ENCODE data around the gene NCLN. TPM values are rescaled to one million over a fixed set of nuclear protein-coding genes. Genes with fewer than 3 reads are reported as not detected.

Gene NCLN
- total RNA-seq, 1 donor from 2014 or later, result 12.2 TPM

GRCh38 chr19:3210347-3211017 is 24.8 kb downstream of the NCLN start:
- H4K20me1 ChIP-seq (ENCODE audit: low read depth), result peaks cover 11% of the 10 kb centered on the region
- no peak overlapping the region for H3K4me3 Mint-ChIP-seq

GRCh38 chr19:3211191-3211590 is 25.5 kb downstream of the NCLN start:
- no peak overlapping the region for H3K4me3 ChIP-seq
- no peak for TF ChIP-seq CTCF (IDR thresholded peaks at IDR 0.05)
- no peak for TF ChIP-seq EZH2phosphoT487 (IDR thresholded peaks at IDR 0.05)
- no peak for TF ChIP-seq EZH2 (IDR thresholded peaks at IDR 0.05)
- H3K4me1 Mint-ChIP-seq, result no peaks in the 10 kb centered on the region
- no peaks in the 10 kb centered on the region for H3K79me2 ChIP-seq (ENCODE audit: low read depth)
- peaks cover 11% of the 10 kb centered on the region for H4K20me1 ChIP-seq (ENCODE audit: low read depth)
- no peaks in the 10 kb centered on the region for H3K9me3 ChIP-seq (ENCODE audit: low read depth)
- no peaks in the 10 kb centered on the region for H3K27me3 ChIP-seq
- no peak overlapping the region for H2AFZ ChIP-seq (replicated peaks)
- no peaks in the 10 kb centered on the region for H3K36me3 ChIP-seq
- no peak overlapping the region for H3K27ac Mint-ChIP-seq
- peaks cover 4% of the 10 kb centered on the region for H3K27me3 Mint-ChIP-seq (ENCODE audit: insufficient read depth, low read depth)
- no peaks in the 10 kb centered on the region for H3F3A ChIP-seq (ENCODE audit: low read depth)
- H3K4me3 Mint-ChIP-seq, result no peak overlapping the region
- H3K9ac ChIP-seq, result no peak overlapping the region
- peaks cover 4% of the 10 kb centered on the region for H3K36me3 Mint-ChIP-seq
- DNase-seq (ENCODE audit: low spot score), result no peak
- H3K4me1 ChIP-seq, result no peaks in the 10 kb centered on the region
- H3K27ac ChIP-seq, result no peak overlapping the region
- H3K4me2 ChIP-seq, result no peak overlapping the region
- H3K9me3 Mint-ChIP-seq, result no peaks in the 10 kb centered on the region

More at GRCh38 chr19:3210347-3211017, 24.8 kb downstream of the NCLN start:
- Histone ChIP-seq H3K4me1 (no peaks in the 10 kb centered on the region), H3K9ac (no peak overlapping the region), H3K79me2 (ENCODE audit: low read depth) (no peaks in the 10 kb centered on the region), H3K27me3 (no peaks in the 10 kb centered on the region), H3K9me3 (ENCODE audit: low read depth) (no peaks in the 10 kb centered on the region), H3K4me3 (no peak overlapping the region), H3K27ac (no peak overlapping the region), H2AFZ (replicated peaks) (no peak overlapping the region), H3F3A (ENCODE audit: low read depth) (no peaks in the 10 kb centered on the region), H3K4me2 (no peak overlapping the region), H3K36me3 (no peaks in the 10 kb centered on the region)
- Mint-ChIP-seq H3K27me3 (ENCODE audit: insufficient read depth, low read depth) (peaks cover 4% of the 10 kb centered on the region), H3K4me1 (no peaks in the 10 kb centered on the region), H3K9me3 (no peaks in the 10 kb centered on the region), H3K36me3 (peaks cover 4% of the 10 kb centered on the region), H3K27ac (no peak overlapping the region)
- DNase-seq (ENCODE audit: low spot score), result peak; percentile 61
- TF ChIP-seq EZH2 (IDR thresholded peaks at IDR 0.05) (no peak), EZH2phosphoT487 (IDR thresholded peaks at IDR 0.05) (no peak), CTCF (IDR thresholded peaks at IDR 0.05) (peak; percentile 61)

GRCh38 chr19:3213159-3213558 is 27.4 kb downstream of the NCLN start:
- Mint-ChIP-seq H3K36me3 (peaks cover 4% of the 10 kb centered on the region), H3K4me1 (no peaks in the 10 kb centered on the region), H3K4me3 (no peak overlapping the region), H3K9me3 (no peaks in the 10 kb centered on the region), H3K27ac (no peak overlapping the region), H3K27me3 (ENCODE audit: insufficient read depth, low read depth) (peaks cover 6% of the 10 kb centered on the region)
- Histone ChIP-seq H4K20me1 (ENCODE audit: low read depth) (peaks cover 11% of the 10 kb centered on the region), H3K27ac (no peak overlapping the region), H3K27me3 (no peaks in the 10 kb centered on the region), H3K4me3 (no peak overlapping the region), H3K36me3 (no peaks in the 10 kb centered on the region), H2AFZ (replicated peaks) (no peak overlapping the region), H3K9ac (no peak overlapping the region), H3K4me2 (no peak overlapping the region), H3K4me1 (no peaks in the 10 kb centered on the region), H3K9me3 (ENCODE audit: low read depth) (no peaks in the 10 kb centered on the region), H3F3A (ENCODE audit: low read depth) (no peaks in the 10 kb centered on the region), H3K79me2 (ENCODE audit: low read depth) (no peaks in the 10 kb centered on the region)
- no peak for DNase-seq (ENCODE audit: low spot score)
- TF ChIP-seq EZH2 (IDR thresholded peaks at IDR 0.05) (no peak), CTCF (IDR thresholded peaks at IDR 0.05) (no peak), EZH2phosphoT487 (IDR thresholded peaks at IDR 0.05) (no peak)

Measured in neural progenitor cell (in vitro differentiated cells).